Testis (tissue), 2 donors: Measurements from ENCODE around the gene TARM1.

Experiments
- POLR2A ChIP-seq: fragments of 450-650 bp; IDR thresholded peaks from one replicate; pipeline ENCODE4 v1.6.1; 2017; ENCODE audit warnings: antibody characterized with exemption, mild to moderate bottlenecking, moderate library complexity
- TF ChIP-seq, protein P1 (sequence below), 3 experiments: fragments of 450-650 bp in 2 of 3; fragments of 200-600 bp in 1 of 3; sonication (generic) in 1 of 3; IDR thresholded peaks; one replicate each; pipeline ENCODE4 v1.5.1; 2016 to 2019; ENCODE audit warnings: antibody characterized with exemption in 3 of 3, mild to moderate bottlenecking in 2 of 3, moderate library complexity in 1 of 3

DNA sequence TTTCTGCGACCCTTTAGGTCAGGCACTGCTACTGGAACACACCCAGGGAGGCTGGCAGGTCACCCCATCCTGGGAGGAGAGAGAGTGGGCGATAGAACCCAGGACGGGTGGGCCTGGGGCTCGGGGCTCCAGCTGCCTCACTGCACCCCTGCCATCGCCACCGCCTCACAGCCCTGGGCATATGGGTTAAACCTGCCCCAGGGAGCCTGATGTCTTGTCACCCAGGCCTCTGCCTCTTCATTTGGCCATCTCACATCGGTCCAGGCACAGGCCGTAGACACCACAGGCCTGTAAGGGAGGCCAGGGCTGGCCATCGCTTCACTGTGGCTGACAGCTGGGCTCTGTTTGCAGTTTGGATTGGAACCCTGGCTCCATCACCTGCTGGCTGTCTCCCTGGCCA lies 44.5 kb upstream of the TARM1 start:
- TF ChIP-seq, protein P1, sequence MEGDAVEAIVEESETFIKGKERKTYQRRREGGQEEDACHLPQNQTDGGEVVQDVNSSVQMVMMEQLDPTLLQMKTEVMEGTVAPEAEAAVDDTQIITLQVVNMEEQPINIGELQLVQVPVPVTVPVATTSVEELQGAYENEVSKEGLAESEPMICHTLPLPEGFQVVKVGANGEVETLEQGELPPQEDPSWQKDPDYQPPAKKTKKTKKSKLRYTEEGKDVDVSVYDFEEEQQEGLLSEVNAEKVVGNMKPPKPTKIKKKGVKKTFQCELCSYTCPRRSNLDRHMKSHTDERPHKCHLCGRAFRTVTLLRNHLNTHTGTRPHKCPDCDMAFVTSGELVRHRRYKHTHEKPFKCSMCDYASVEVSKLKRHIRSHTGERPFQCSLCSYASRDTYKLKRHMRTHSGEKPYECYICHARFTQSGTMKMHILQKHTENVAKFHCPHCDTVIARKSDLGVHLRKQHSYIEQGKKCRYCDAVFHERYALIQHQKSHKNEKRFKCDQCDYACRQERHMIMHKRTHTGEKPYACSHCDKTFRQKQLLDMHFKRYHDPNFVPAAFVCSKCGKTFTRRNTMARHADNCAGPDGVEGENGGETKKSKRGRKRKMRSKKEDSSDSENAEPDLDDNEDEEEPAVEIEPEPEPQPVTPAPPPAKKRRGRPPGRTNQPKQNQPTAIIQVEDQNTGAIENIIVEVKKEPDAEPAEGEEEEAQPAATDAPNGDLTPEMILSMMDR (IDR thresholded peaks at IDR 0.05) = no peak
- no peak for TF ChIP-seq POLR2A
